Endothelial cell of umbilical vein (primary cell): ENCODE data around the gene SLC23A3. TPM values are rescaled to one million over a fixed set of nuclear protein-coding genes. Genes with fewer than 3 reads are reported as not detected.

ENCODE experiments used
- BruUV-seq: library from RNA; stranded (reverse); fragments of 400-500 nt; replicated peaks from 2 replicates; lab custom pipeline; 2021; lab: Mats Ljungman, UMichigan
- CTCF ChIA-PET: fragments of 300-600, 350-600 bp; sonication (Branson Sonifier 250); formaldehyde crosslinking; loops from one replicate; lab custom pipeline; 2021; ENCODE audit warnings: antibody characterized with exemption, inconsistent platforms; lab: Charles Lee
- POLR2A ChIA-PET: fragments of 300-600, 350-600 bp; sonication (Branson Sonifier 250); formaldehyde crosslinking; loops from one replicate; lab custom pipeline; 2021; ENCODE audit warnings: antibody characterized with exemption, inconsistent platforms; lab: Charles Lee
- DNase-seq: peaks from one replicate; pipeline ENCODE4 v3.0.0-alpha.2; 2011; ENCODE audit warnings: low read depth, low spot score
- FAIRE-seq: peaks from 2 replicates; lab custom pipeline; 2011; peaks lifted over from hg19 to GRCh38; lab: Jason Lieb, UNC
- H2AFZ ChIP-seq: 2 replicates; pipeline ENCODE4 v1.6.0; 2012; ENCODE audit warnings: low read depth, low read length, control low read depth, inconsistent platforms
- H3K27ac ChIP-seq: 2 replicates; pipeline ENCODE4 v1.5.1; 2011; ENCODE audit warnings: low read depth, mild to moderate bottlenecking, control low read depth, low read length, moderate library complexity; ENCODE audit not compliant: insufficient read depth
- H3K27me3 ChIP-seq, 2 experiments: 2 replicates each; pipeline versions ENCODE4 v1.6.0 to v1.6.1; 2011; ENCODE audit warnings: low read length in 2 of 2, mixed read lengths in 1 of 2; ENCODE audit not compliant: control insufficient read depth in 2 of 2, insufficient read depth in 2 of 2
- H3K36me3 ChIP-seq, 2 experiments: 2 replicates in 1 of 2; 3 replicates in 1 of 2; pipeline ENCODE4 v1.5.1; 2011; ENCODE audit warnings: low read length in 2 of 2, mild to moderate bottlenecking in 1 of 2, moderate library complexity in 1 of 2; ENCODE audit not compliant: control insufficient read depth in 2 of 2, insufficient read depth in 2 of 2; ENCODE audit errors: extremely low read depth in 1 of 2
- H3K4me1 ChIP-seq: 3 replicates; pipeline ENCODE4 v1.5.1; 2011; ENCODE audit warnings: mild to moderate bottlenecking, low read length; ENCODE audit not compliant: control insufficient read depth, insufficient read depth; ENCODE audit errors: extremely low read depth
- H3K4me2 ChIP-seq: 2 replicates; pipeline ENCODE4 v1.6.1; 2011; ENCODE audit warnings: low read length, control low read depth, mixed read lengths; ENCODE audit not compliant: insufficient read depth
- H3K4me3 ChIP-seq, 3 experiments: fragments of 200-600 bp in 1 of 3; sonication (generic), shearing (Covaris generic) in 1 of 3; replicated peaks in 1 of 3; 2 replicates each; pipeline ENCODE4 v1.5.1; 2011 to 2016; ENCODE audit warnings: control low read depth in 3 of 3, low read length in 3 of 3, mild to moderate bottlenecking in 2 of 3, inconsistent platforms in 1 of 3, low read depth in 1 of 3, moderate library complexity in 1 of 3; ENCODE audit not compliant: insufficient read depth in 1 of 3
- H3K79me2 ChIP-seq: 2 replicates; pipeline ENCODE4 v1.6.0; 2012; ENCODE audit warnings: low read length, inconsistent platforms; ENCODE audit not compliant: control insufficient read depth, insufficient read depth
- H3K9ac ChIP-seq: replicated peaks from 2 replicates; pipeline ENCODE3; 2011; ENCODE audit warnings: low read length, control low read depth; ENCODE audit not compliant: insufficient read depth; ENCODE audit errors: extremely low read depth
- H3K9me1 ChIP-seq: replicated peaks from 3 replicates; pipeline ENCODE4 v1.6.0; 2011; ENCODE audit warnings: mild to moderate bottlenecking, low read length; ENCODE audit not compliant: control insufficient read depth, insufficient read depth; ENCODE audit errors: extremely low read depth
- H3K9me3 ChIP-seq: replicated peaks from 2 replicates; pipeline ENCODE4 v1.5.1; 2012; ENCODE audit warnings: low read length, inconsistent platforms; ENCODE audit not compliant: control insufficient read depth, insufficient read depth
- H4K20me1 ChIP-seq: replicated peaks from 2 replicates; pipeline ENCODE3; 2011; ENCODE audit warnings: mild to moderate bottlenecking, low read length; ENCODE audit not compliant: control insufficient read depth, insufficient read depth; ENCODE audit errors: extremely low read depth
- EZH2 ChIP-seq: IDR thresholded peaks from 2 replicates; pipeline ENCODE4 v1.6.1; 2012; ENCODE audit warnings: borderline replicate concordance, low read depth, mild to moderate bottlenecking, moderate library complexity, low read length, inconsistent platforms; ENCODE audit not compliant: severe bottlenecking
- FOS ChIP-seq: IDR thresholded peaks from 2 replicates; pipeline ENCODE4 v1.6.1; 2011; ENCODE audit warnings: mild to moderate bottlenecking, low read length, moderate library complexity, borderline replicate concordance; ENCODE audit not compliant: insufficient read depth
- GATA2 ChIP-seq: IDR thresholded peaks from 2 replicates; pipeline ENCODE4 v1.7.0; 2011; ENCODE audit warnings: low read depth, mild to moderate bottlenecking, moderate library complexity, mixed read lengths, low read length; ENCODE audit not compliant: insufficient read length, insufficient read depth
- JUN ChIP-seq: IDR thresholded peaks from 2 replicates; pipeline ENCODE4 v1.6.1; 2011; ENCODE audit warnings: borderline replicate concordance, low read depth; ENCODE audit not compliant: insufficient read length, insufficient read depth
- MAX ChIP-seq: IDR thresholded peaks from 2 replicates; pipeline ENCODE4 v1.6.1; 2011; ENCODE audit not compliant: insufficient read depth, insufficient read length
- MYC ChIP-seq: IDR thresholded peaks from one replicate; pipeline ENCODE4 v1.6.1; 2011; ENCODE audit warnings: mild to moderate bottlenecking, low read depth, low read length
- POLR2A ChIP-seq: IDR thresholded peaks from 2 replicates; pipeline ENCODE4 v1.6.1; 2012; ENCODE audit warnings: low read depth, mild to moderate bottlenecking, control low read depth, low read length
- POLR2AphosphoS5 ChIP-seq: IDR thresholded peaks from 2 replicates; pipeline ENCODE4 v1.6.1; 2012; ENCODE audit warnings: low read depth, mild to moderate bottlenecking, control low read depth, low read length, moderate library complexity; ENCODE audit not compliant: insufficient read depth
- dilution Hi-C: fragments of 300-500 bp; cut with MboI; formaldehyde crosslinking; loops from one replicate; pipeline ENCODE4 v1.15.0; 2019; ENCODE audit warnings: low sequenced_read_pairs; ENCODE audit not compliant: extremely low pct_ligation_motif_present
- intact Hi-C: fragments of 100-400 bp; cut with micrococcal nuclease; formaldehyde crosslinking; loops from one replicate; pipeline ENCODE4 v1.10.0; 2022
- polyA plus RNA-seq, 4 experiments: library from polyadenylated mRNA; depleted of rRNA in 3 of 4; stranded (reverse) in 3 of 4; unstranded in 1 of 4; fragments of >200 nt; gene quantifications; 2 replicates each; pipeline versions ENCODE4 v1.2.1 to v1.2.3, GENCODE V29; 2011 to 2012; ENCODE audit warnings: missing spikeins in 1 of 4
- total RNA-seq: library from RNA; stranded (reverse); gene quantifications from 2 replicates; pipeline ENCODE4 v1.2.3, GENCODE V29; 2021
- TF ChIP-seq, protein P1 (sequence below), 2 donors: IDR thresholded peaks; 1 replicate in 1 of 2; 2 replicates in 1 of 2; pipeline ENCODE4 v1.5.1; 2011; ENCODE audit warnings: low read length in 2 of 2, mild to moderate bottlenecking in 2 of 2, moderate library complexity in 2 of 2, control low read depth in 1 of 2, inconsistent platforms in 1 of 2, low read depth in 1 of 2; ENCODE audit not compliant: insufficient read depth in 1 of 2; ENCODE audit errors: extremely low read depth in 1 of 2

SLC23A3 gene
- total and polyA plus RNA-seq, 2 donors (not counting 3 experiments of a cell fraction or from before 2014, with no cell fraction given) = 2.7 to 7.1 TPM

DNA sequence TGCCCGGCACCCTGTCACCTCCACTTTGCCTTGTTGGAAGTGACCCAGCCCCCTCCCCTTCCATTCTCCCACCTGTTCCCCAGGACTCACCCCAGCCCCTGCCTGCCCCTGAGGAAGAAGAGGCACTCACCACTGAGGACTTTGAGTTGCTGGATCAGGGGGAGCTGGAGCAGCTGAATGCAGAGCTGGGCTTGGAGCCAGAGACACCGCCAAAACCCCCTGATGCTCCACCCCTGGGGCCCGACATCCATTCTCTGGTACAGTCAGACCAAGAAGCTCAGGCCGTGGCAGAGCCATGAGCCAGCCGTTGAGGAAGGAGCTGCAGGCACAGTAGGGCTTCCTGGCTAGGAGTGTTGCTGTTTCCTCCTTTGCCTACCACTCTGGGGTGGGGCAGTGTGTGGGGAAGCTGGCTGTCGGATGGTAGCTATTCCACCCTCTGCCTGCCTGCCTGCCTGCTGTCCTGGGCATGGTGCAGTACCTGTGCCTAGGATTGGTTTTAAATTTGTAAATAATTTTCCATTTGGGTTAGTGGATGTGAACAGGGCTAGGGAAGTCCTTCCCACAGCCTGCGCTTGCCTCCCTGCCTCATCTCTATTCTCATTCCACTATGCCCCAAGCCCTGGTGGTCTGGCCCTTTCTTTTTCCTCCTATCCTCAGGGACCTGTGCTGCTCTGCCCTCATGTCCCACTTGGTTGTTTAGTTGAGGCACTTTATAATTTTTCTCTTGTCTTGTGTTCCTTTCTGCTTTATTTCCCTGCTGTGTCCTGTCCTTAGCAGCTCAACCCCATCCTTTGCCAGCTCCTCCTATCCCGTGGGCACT is 12.7 kb upstream of the SLC23A3 start:
- Histone ChIP-seq H3K4me3 (no peak overlapping the region), H4K20me1 (no peaks in the 10 kb centered on the region), H3K27me3 (no peaks in the 10 kb centered on the region), H3K36me3 (peaks cover 15 to 39% of the 10 kb centered on the region in 2 experiments), H3K4me2 (no peak overlapping the region), H3K27ac (no peak overlapping the region), H3K4me1 (peaks cover 11% of the 10 kb centered on the region), H3K9me3 (no peaks in the 10 kb centered on the region), H3K9me1 (no peaks in the 10 kb centered on the region), H3K9ac (no peak overlapping the region), H3K79me2 (peaks cover 16% of the 10 kb centered on the region), H2AFZ (no peak overlapping the region)
- dilution Hi-C loops (no loop called here), intact Hi-C loops (no loop called here)
- no peak for TF ChIP-seq EZH2
- TF ChIP-seq FOS = no peak
- TF ChIP-seq POLR2AphosphoS5 = no peak
- TF ChIP-seq JUN = no peak
- TF ChIP-seq GATA2 = no peak
- FAIRE-seq = no peak
- no peak for DNase-seq
- BruUV-seq = no TSS peak
- CTCF ChIA-PET = interaction anchor here (0.7 to 1.5 kb wide), 2 partner anchors 11 to 29 kb away, joined by 3 to 4 read pairs; no protein-coding TSS in a partner anchor
- POLR2A ChIA-PET = no interaction called here

GRCh38 chr2:219181531-219181930 is 11.7 kb upstream of the SLC23A3 start:
- Histone ChIP-seq H3K4me2 (no peak overlapping the region), H3K4me1 (peaks cover 18% of the 10 kb centered on the region), H4K20me1 (no peaks in the 10 kb centered on the region), H3K27me3 (no peaks in the 10 kb centered on the region), H3K4me3 (no peak overlapping the region), H3K36me3 (peaks cover 15 to 39% of the 10 kb centered on the region in 2 experiments), H3K27ac (no peak overlapping the region), H3K9ac (no peak overlapping the region), H3K9me1 (no peaks in the 10 kb centered on the region), H3K9me3 (no peaks in the 10 kb centered on the region), H3K79me2 (peaks cover 16% of the 10 kb centered on the region), H2AFZ (no peak overlapping the region)
- TF ChIP-seq MYC (no peak), JUN (no peak), POLR2A (no peak), FOS (no peak), MAX (no peak), POLR2AphosphoS5 (no peak), GATA2 (no peak), EZH2 (no peak)
- TF ChIP-seq, protein P1, sequence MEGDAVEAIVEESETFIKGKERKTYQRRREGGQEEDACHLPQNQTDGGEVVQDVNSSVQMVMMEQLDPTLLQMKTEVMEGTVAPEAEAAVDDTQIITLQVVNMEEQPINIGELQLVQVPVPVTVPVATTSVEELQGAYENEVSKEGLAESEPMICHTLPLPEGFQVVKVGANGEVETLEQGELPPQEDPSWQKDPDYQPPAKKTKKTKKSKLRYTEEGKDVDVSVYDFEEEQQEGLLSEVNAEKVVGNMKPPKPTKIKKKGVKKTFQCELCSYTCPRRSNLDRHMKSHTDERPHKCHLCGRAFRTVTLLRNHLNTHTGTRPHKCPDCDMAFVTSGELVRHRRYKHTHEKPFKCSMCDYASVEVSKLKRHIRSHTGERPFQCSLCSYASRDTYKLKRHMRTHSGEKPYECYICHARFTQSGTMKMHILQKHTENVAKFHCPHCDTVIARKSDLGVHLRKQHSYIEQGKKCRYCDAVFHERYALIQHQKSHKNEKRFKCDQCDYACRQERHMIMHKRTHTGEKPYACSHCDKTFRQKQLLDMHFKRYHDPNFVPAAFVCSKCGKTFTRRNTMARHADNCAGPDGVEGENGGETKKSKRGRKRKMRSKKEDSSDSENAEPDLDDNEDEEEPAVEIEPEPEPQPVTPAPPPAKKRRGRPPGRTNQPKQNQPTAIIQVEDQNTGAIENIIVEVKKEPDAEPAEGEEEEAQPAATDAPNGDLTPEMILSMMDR (IDR thresholded peaks at IDR 0.05; ENCODE audit: extremely low read depth in 1 of 2, insufficient read depth in 1 of 2, low read depth in 1 of 2, low read length in 2 of 2) = no peak
- intact Hi-C loops = no loop called here
- dilution Hi-C loops = no loop called here
- ChIA-PET POLR2A (no interaction called here), CTCF (interaction anchor here (1.4 to 2.2 kb wide), 3 partner anchors 10 to 152 kb away, joined by 3 to 10 read pairs (median 4); no protein-coding TSS in a partner anchor)
- no peak for FAIRE-seq
- no TSS peak for BruUV-seq
- DNase-seq = no peak
